Fibroblast of villous mesenchyme (primary cell): ENCODE results near the gene MCM7. TPM values are rescaled to one million over a fixed set of nuclear protein-coding genes. Genes with fewer than 3 reads are reported as not detected.

ENCODE experiments used
- DNase-seq: peaks from one replicate; pipeline ENCODE4 v3.0.0-alpha.2; 2010; ENCODE audit warnings: low read depth
- H3K4me3 ChIP-seq: 2 replicates; pipeline ENCODE4 v1.5.1; 2011; ENCODE audit warnings: low read depth, mild to moderate bottlenecking, low read length
- small RNA-seq: library from RNA; depleted of rRNA; stranded (forward); fragments of <200 nt; gene quantifications from one replicate; pipeline ENCODE3, GENCODE V24; 2012
- total RNA-seq: library from RNA; depleted of rRNA; stranded (reverse); fragments of >200 nt; gene quantifications from 2 replicates; pipeline ENCODE4 v1.2.3, GENCODE V29; 2012
- TF ChIP-seq, protein P1 (sequence below): IDR thresholded peaks from 2 replicates; pipeline ENCODE4 v1.5.1; 2012; ENCODE audit warnings: low read depth, mild to moderate bottlenecking, low read length; ENCODE audit not compliant: insufficient read depth

MCM7 gene
- total RNA-seq, 1 donor = 77.7 TPM

- peak; percentile 89 for DNase-seq
- TF ChIP-seq, protein P1, sequence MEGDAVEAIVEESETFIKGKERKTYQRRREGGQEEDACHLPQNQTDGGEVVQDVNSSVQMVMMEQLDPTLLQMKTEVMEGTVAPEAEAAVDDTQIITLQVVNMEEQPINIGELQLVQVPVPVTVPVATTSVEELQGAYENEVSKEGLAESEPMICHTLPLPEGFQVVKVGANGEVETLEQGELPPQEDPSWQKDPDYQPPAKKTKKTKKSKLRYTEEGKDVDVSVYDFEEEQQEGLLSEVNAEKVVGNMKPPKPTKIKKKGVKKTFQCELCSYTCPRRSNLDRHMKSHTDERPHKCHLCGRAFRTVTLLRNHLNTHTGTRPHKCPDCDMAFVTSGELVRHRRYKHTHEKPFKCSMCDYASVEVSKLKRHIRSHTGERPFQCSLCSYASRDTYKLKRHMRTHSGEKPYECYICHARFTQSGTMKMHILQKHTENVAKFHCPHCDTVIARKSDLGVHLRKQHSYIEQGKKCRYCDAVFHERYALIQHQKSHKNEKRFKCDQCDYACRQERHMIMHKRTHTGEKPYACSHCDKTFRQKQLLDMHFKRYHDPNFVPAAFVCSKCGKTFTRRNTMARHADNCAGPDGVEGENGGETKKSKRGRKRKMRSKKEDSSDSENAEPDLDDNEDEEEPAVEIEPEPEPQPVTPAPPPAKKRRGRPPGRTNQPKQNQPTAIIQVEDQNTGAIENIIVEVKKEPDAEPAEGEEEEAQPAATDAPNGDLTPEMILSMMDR = peak; percentile 7
- H3K4me3 ChIP-seq = peak within 1 kb of the TSS; percentile 94
Observed at GRCh38 chr7:100049441-100050291, 51.5 kb downstream of the MCM7 start, which contains the start of gene ZSCAN21. TSS of gene ZSCAN21 (plus strand) at chr7:100049774. CDS start at chr7:100057007, 7,233 bp downstream.

DNA sequence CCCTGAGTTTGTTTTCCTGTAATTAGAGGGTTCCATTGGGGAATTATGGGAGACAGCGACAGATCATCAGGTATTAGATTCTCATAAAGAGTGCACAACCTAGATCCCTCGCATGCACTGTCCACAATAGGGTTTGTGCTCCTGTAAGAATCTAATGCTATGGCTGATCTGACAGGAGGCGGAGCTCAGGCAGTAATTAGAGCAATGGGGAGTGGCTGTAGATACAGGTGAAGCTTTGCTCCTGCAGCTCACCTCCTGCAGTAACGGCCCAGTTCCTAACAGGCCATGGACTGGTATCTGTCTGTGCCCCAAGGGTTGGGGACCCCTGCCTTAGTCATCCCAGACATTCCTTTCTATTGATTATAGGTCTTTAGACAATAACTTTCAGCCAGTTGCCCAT, 52.5 kb downstream of the MCM7 start:
- TF ChIP-seq, protein P1 = no peak
- H3K4me3 ChIP-seq = no peak overlapping the region
- DNase-seq = no peak

GRCh38 chr7:100044718-100045117, 56.5 kb downstream of the MCM7 start:
- DNase-seq = no peak
- H3K4me3 ChIP-seq = no peak overlapping the region
- TF ChIP-seq, protein P1 = peak; percentile 14

Small RNA genes lying within 50 kb of the gene (small RNA-seq; reads per million reads assigned to genes)
- gene MIR106B = 8,771 reads per million, percentile 100 among the genes with 10 or more reads in this experiment
- gene MIR25 = 3,326 reads per million, percentile 100 among the genes with 10 or more reads in this experiment
- 6,689 reads per million, percentile 100 among the genes with 10 or more reads in this experiment for gene MIR93

Other genes with a start within 250 kb of the MCM7 start
- gene OR2AE1, start 224.4 kb downstream of the MCM7 start, total RNA-seq = 0.32 TPM in 1 of 2 replicates, not detected in the other
- gene TRIM4, start 181.9 kb downstream of the MCM7 start, total RNA-seq = 17.7 and 27.2 TPM in 2 replicates
- not detected in 2 replicates for gene GJC3, start 171.8 kb downstream of the MCM7 start, total RNA-seq
- gene AZGP1, start 125.4 kb downstream of the MCM7 start, total RNA-seq = not detected in 2 replicates
- 29.6 and 41.9 TPM in 2 replicates for gene ZKSCAN1, start 85.8 kb downstream of the MCM7 start, total RNA-seq
- gene ZSCAN21, start 51.6 kb downstream of the MCM7 start, total RNA-seq = 9.0 and 11.7 TPM in 2 replicates
- gene ZNF3, start 19.7 kb downstream of the MCM7 start, total RNA-seq = 32.2 and 32.8 TPM in 2 replicates
- gene COPS6, start 12.4 kb downstream of the MCM7 start, total RNA-seq = 104 and 113 TPM in 2 replicates
- gene AP4M1, start 246 bp upstream of the MCM7 start, total RNA-seq = 16.1 and 16.4 TPM in 2 replicates
- 50.9 and 54.4 TPM in 2 replicates for gene TAF6, start 18.0 kb upstream of the MCM7 start, total RNA-seq
- gene CNPY4, start 18.2 kb upstream of the MCM7 start, total RNA-seq = 23.2 and 40.2 TPM in 2 replicates
- gene MBLAC1, start 25.6 kb upstream of the MCM7 start, total RNA-seq = 1.7 and 4.2 TPM in 2 replicates
- 65.2 and 81.5 TPM in 2 replicates for gene LAMTOR4, start 47.5 kb upstream of the MCM7 start, total RNA-seq
- gene TRAPPC14, start 57.3 kb upstream of the MCM7 start, total RNA-seq = 11.9 and 14.2 TPM in 2 replicates
- 1.9 and 2.2 TPM in 2 replicates for gene GAL3ST4, start 67.2 kb upstream of the MCM7 start, total RNA-seq
- 0.43 and 2.9 TPM in 2 replicates for gene GPC2, start 76.0 kb upstream of the MCM7 start, total RNA-seq
- under 0.01 and 0.64 TPM in 2 replicates for gene STAG3, start 76.5 kb upstream of the MCM7 start, total RNA-seq
- gene PVRIG, start 118.6 kb upstream of the MCM7 start, total RNA-seq = not detected in 2 replicates
- gene SPDYE3, start 206.3 kb upstream of the MCM7 start, total RNA-seq = under 0.01 TPM in 1 of 2 replicates, not detected in the other